CD14-positive monocyte (primary cell): ENCODE data around the gene GRIN2A. TPM values are rescaled to one million over a fixed set of nuclear protein-coding genes. Genes with fewer than 3 reads are reported as not detected.

Experiments
- DNase-seq, 3 donors: peaks; one replicate each; pipeline ENCODE4 v3.0.0-alpha.2; 2011 to 2022
- H2AFZ ChIP-seq: 2 replicates; pipeline ENCODE4 v1.6.0; 2012; ENCODE audit warnings: mild to moderate bottlenecking, low read depth, low read length, inconsistent platforms; ENCODE audit not compliant: insufficient read depth, poor library complexity, severe bottlenecking
- H3K27ac ChIP-seq, 2 donors: 1 replicate in 1 of 2; 2 replicates in 1 of 2; pipeline ENCODE4 v1.5.1; 2012 to 2013; ENCODE audit warnings: low read length in 2 of 2, control low read depth in 1 of 2, inconsistent platforms in 1 of 2, low read depth in 1 of 2, mild to moderate bottlenecking in 1 of 2
- H3K27me3 ChIP-seq, 2 donors: one replicate each; pipeline versions ENCODE4 v1.6.0 to v1.6.1; 2011 to 2013; ENCODE audit warnings: low read length in 2 of 2; ENCODE audit not compliant: control insufficient read depth in 2 of 2, insufficient read depth in 2 of 2
- H3K36me3 ChIP-seq, 2 donors: replicated peaks in 1 of 2; 1 replicate in 1 of 2; 2 replicates in 1 of 2; pipeline versions ENCODE4 v1.5.1 to v1.6.1; 2012 to 2013; ENCODE audit warnings: low read length in 2 of 2, control low read depth in 1 of 2, inconsistent platforms in 1 of 2, mild to moderate bottlenecking in 1 of 2; ENCODE audit not compliant: insufficient read depth in 2 of 2, control insufficient read depth in 1 of 2
- H3K4me1 ChIP-seq, 2 donors: 1 replicate in 1 of 2; 2 replicates in 1 of 2; pipeline versions ENCODE4 v1.5.1 to v1.6.1; 2012 to 2013; ENCODE audit warnings: low read length in 2 of 2, control low read depth in 1 of 2, inconsistent platforms in 1 of 2, mild to moderate bottlenecking in 1 of 2, moderate library complexity in 1 of 2; ENCODE audit not compliant: insufficient read depth in 2 of 2, control insufficient read depth in 1 of 2
- H3K4me2 ChIP-seq: replicated peaks from 2 replicates; pipeline ENCODE3; 2012; ENCODE audit warnings: low read length, moderate library complexity, mild to moderate bottlenecking; ENCODE audit not compliant: poor library complexity, severe bottlenecking; ENCODE audit errors: extremely low read depth
- H3K4me3 ChIP-seq, 3 experiments: fragments of 200-600 bp in 1 of 3; sonication (generic) in 1 of 3; replicated peaks in 1 of 3; 1 replicate in 2 of 3; 2 replicates in 1 of 3; pipeline ENCODE4 v1.5.1; 2011 to 2013; ENCODE audit warnings: low read length in 3 of 3, mild to moderate bottlenecking in 3 of 3, control low read depth in 2 of 3, low read depth in 2 of 3, inconsistent platforms in 1 of 3, moderate library complexity in 1 of 3
- H3K79me2 ChIP-seq: 2 replicates; pipeline ENCODE4 v1.6.0; 2012; ENCODE audit warnings: mild to moderate bottlenecking, control low read depth, inconsistent platforms, low read length, moderate library complexity; ENCODE audit not compliant: insufficient read depth
- H3K9ac ChIP-seq: 2 replicates; pipeline ENCODE4 v1.6.0; 2017; ENCODE audit warnings: low read length, mild to moderate bottlenecking; ENCODE audit not compliant: insufficient read depth, poor library complexity, severe bottlenecking
- H3K9me3 ChIP-seq, 2 donors: replicated peaks in 1 of 2; 1 replicate in 1 of 2; 2 replicates in 1 of 2; pipeline versions ENCODE4 v1.5.1 to v1.6.1; 2012 to 2013; ENCODE audit warnings: low read length in 2 of 2, control low read depth in 1 of 2; ENCODE audit not compliant: control insufficient read depth in 1 of 2, insufficient read depth in 1 of 2
- H4K20me1 ChIP-seq: 2 replicates; pipeline ENCODE4 v1.6.0; 2012; ENCODE audit warnings: mild to moderate bottlenecking, low read length, control low read depth, moderate library complexity; ENCODE audit not compliant: insufficient read depth
- H3K27ac Mint-ChIP-seq, 7 donors: one replicate each; pipeline ENCODE4 v1.8.0; 2020; ENCODE audit warnings: mild to moderate bottlenecking in 7 of 7, mixed read lengths in 7 of 7, moderate library complexity in 6 of 7, inconsistent platforms in 2 of 7
- H3K27me3 Mint-ChIP-seq, 3 donors: one replicate each; pipeline ENCODE4 v1.8.0; 2021 to 2022; ENCODE audit warnings: low read depth in 3 of 3, mild to moderate bottlenecking in 3 of 3, mixed read lengths in 3 of 3, moderate library complexity in 3 of 3, inconsistent platforms in 1 of 3
- H3K36me3 Mint-ChIP-seq, 2 donors: one replicate each; pipeline ENCODE4 v1.8.0; 2020; ENCODE audit warnings: mixed read lengths in 2 of 2, inconsistent platforms in 1 of 2, mild to moderate bottlenecking in 1 of 2
- H3K4me1 Mint-ChIP-seq: one replicate; pipeline ENCODE4 v1.8.0; 2020; ENCODE audit warnings: mild to moderate bottlenecking, mixed read lengths
- H3K4me3 Mint-ChIP-seq, 2 donors: one replicate each; pipeline ENCODE4 v1.8.0; 2020; ENCODE audit warnings: mild to moderate bottlenecking in 2 of 2, mixed read lengths in 2 of 2, moderate library complexity in 1 of 2
- H3K9me3 Mint-ChIP-seq, 7 donors: one replicate each; pipeline ENCODE4 v1.8.0; 2020 to 2022; ENCODE audit warnings: mixed read lengths in 7 of 7, mild to moderate bottlenecking in 6 of 7, moderate library complexity in 6 of 7, inconsistent platforms in 2 of 7
- CTCF ChIP-seq: fragments of 200-600 bp; IDR thresholded peaks from one replicate; pipeline ENCODE4 v1.8.0; 2022; ENCODE audit warnings: antibody characterized with exemption, mild to moderate bottlenecking
- WGBS: methylation state at CpG from one replicate; pipeline ENCODE4 v1.1.5; 2013; ENCODE audit warnings: missing lambda C conversion rate; ENCODE audit not compliant: insufficient coverage; 5-methylcytosine and 5-hydroxymethylcytosine counted together
- intact Hi-C, 2 donors: fragments of 100-400 bp; cut with micrococcal nuclease; formaldehyde crosslinking; loops; one replicate each; pipeline versions ENCODE4 v1.15.0 to v1.15.1; 2023
- polyA plus RNA-seq, 3 donors: library from polyadenylated mRNA; depleted of rRNA in 1 of 3; unstranded in 2 of 3; stranded (reverse) in 1 of 3; fragments of 300-500 nt in 2 of 3; fragments of >200 nt in 1 of 3; fragmentation: Illumina TruSeq in 2 of 3; gene quantifications; 1 replicate in 2 of 3; 2 replicates in 1 of 3; pipeline ENCODE4 v1.2.3, GENCODE V29; 2012 to 2021

Gene GRIN2A
- polyA plus RNA-seq, 3 donors: not detected

DNA sequence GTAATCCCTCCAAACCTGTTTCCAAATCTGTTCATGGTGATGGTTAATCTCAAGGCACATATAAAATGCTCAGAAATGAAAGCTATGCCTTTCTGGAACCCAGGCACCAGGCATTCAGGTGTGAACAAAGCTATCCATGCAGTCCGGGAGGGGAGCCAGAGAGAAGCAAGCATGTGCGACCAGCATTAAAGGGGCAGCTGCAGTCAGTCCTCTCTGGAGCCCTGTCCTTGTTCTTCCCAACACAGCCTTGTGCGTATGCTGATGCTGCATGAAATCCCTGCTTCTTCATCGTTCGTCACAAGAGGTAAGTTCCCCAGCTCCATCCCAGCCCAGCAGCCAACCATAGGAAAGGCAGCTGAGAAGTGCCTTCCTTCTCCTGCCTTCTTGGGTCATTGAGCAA is 148.7 kb downstream of the GRIN2A start:
- peaks cover 0 to 6% (median 0%) of the 10 kb centered on the region in 7 donors for H3K9me3 Mint-ChIP-seq
- Histone ChIP-seq H3K4me3 (no peak overlapping the region), H3K27ac (no peak overlapping the region), H3K9me3 (no peaks in the 10 kb centered on the region), H3K27me3 (no peaks in the 10 kb centered on the region), H3K4me1 (no peaks in the 10 kb centered on the region), H3K9ac (no peak overlapping the region), H2AFZ (no peak overlapping the region), H4K20me1 (no peaks in the 10 kb centered on the region), H3K4me2 (no peak overlapping the region), H3K36me3 (no peaks in the 10 kb centered on the region), H3K79me2 (no peaks in the 10 kb centered on the region)
- H3K4me3 Mint-ChIP-seq: no peak overlapping the region
- intact Hi-C loops: no loop called here
- H3K36me3 Mint-ChIP-seq: no peaks in the 10 kb centered on the region
- no peaks in the 10 kb centered on the region for H3K4me1 Mint-ChIP-seq
- 82% methylated on average over 3 of the region's 5 CpGs for WGBS
- H3K27me3 Mint-ChIP-seq: peaks cover 2 to 9% (median 2%) of the 10 kb centered on the region in 3 donors
- no peak overlapping the region for H3K27ac Mint-ChIP-seq
- no peak for TF ChIP-seq CTCF
- no peak for DNase-seq

GRCh38 chr16:10031955-10032354 is 150.3 kb downstream of the GRIN2A start:
- DNase-seq: no peak
- no peaks in the 10 kb centered on the region for H3K27me3 ChIP-seq
- no peak for TF ChIP-seq CTCF
- no peak overlapping the region for H3K4me3 ChIP-seq
- no peak overlapping the region for H3K27ac ChIP-seq
- no peak overlapping the region for H3K27ac Mint-ChIP-seq
- H3K36me3 ChIP-seq: no peaks in the 10 kb centered on the region
- H3K9me3 ChIP-seq: no peaks in the 10 kb centered on the region
- intact Hi-C loops: no loop called here
- H3K79me2 ChIP-seq: no peaks in the 10 kb centered on the region
- no peaks in the 10 kb centered on the region for H3K9me3 Mint-ChIP-seq
- no peak overlapping the region for H3K9ac ChIP-seq
- H2AFZ ChIP-seq: no peak overlapping the region
- no peak overlapping the region for H3K4me3 Mint-ChIP-seq
- H3K27me3 Mint-ChIP-seq: peaks cover 0 to 1% (median 0%) of the 10 kb centered on the region in 3 donors
- no peak overlapping the region for H3K4me2 ChIP-seq
- no peaks in the 10 kb centered on the region for H3K4me1 Mint-ChIP-seq
- H3K36me3 Mint-ChIP-seq: no peaks in the 10 kb centered on the region
- WGBS: no CpG with 5 or more reads among the region's 4 CpGs
- no peaks in the 10 kb centered on the region for H4K20me1 ChIP-seq
- no peaks in the 10 kb centered on the region for H3K4me1 ChIP-seq
